WTC11 (cell line): ENCODE data around the gene MRPS11. TPM values are rescaled to one million over a fixed set of nuclear protein-coding genes. Genes with fewer than 3 reads are reported as not detected.

Experiments used
- ATAC-seq: fragments of 200-7000 bp; cut with Tn5 transposase; 2 replicates; pipeline ENCODE4 v1.10.0; 2021; ENCODE audit warnings: mild to moderate bottlenecking, moderate library complexity
- CTCF ChIA-PET: fragments of 300-600 bp; sonication (Branson Sonifier 250); formaldehyde crosslinking; loops from one replicate; lab custom pipeline; 2021; ENCODE audit warnings: antibody characterized with exemption; lab: Charles Lee
- POLR2A ChIA-PET: fragments of 350-600 bp; sonication (Branson Sonifier 250); formaldehyde crosslinking; loops from one replicate; lab custom pipeline; 2021; ENCODE audit warnings: antibody characterized with exemption; lab: Charles Lee
- DNase-seq: peaks from one replicate; pipeline ENCODE4 v3.0.0; 2021; ENCODE audit warnings: low spot score
- H3K27ac Mint-ChIP-seq: 2 replicates; pipeline ENCODE4 v1.8.0; 2021; ENCODE audit warnings: mixed read lengths
- H3K27me3 Mint-ChIP-seq: 2 replicates; pipeline ENCODE4 v1.8.0; 2021; ENCODE audit warnings: low read depth, mild to moderate bottlenecking, moderate library complexity, mixed read lengths
- H3K36me3 Mint-ChIP-seq: 2 replicates; pipeline ENCODE4 v1.8.0; 2021; ENCODE audit warnings: mixed read lengths
- H3K4me1 Mint-ChIP-seq: 2 replicates; pipeline ENCODE4 v1.8.0; 2022; ENCODE audit warnings: mixed read lengths
- H3K4me3 Mint-ChIP-seq: 2 replicates; pipeline ENCODE4 v1.8.0; 2021; ENCODE audit warnings: mild to moderate bottlenecking, moderate library complexity, mixed read lengths
- H3K9me3 Mint-ChIP-seq: 2 replicates; pipeline ENCODE4 v1.8.0; 2021; ENCODE audit warnings: mixed read lengths
- ARID4B ChIP-seq: sonication (generic); formaldehyde crosslinking; IDR thresholded peaks from 2 replicates; pipeline ENCODE4 v1.8.0; 2023; ENCODE audit warnings: missing genetic modification reagents, mild to moderate bottlenecking, borderline replicate concordance
- E2F1 ChIP-seq: sonication (generic); formaldehyde crosslinking; IDR thresholded peaks from 2 replicates; pipeline ENCODE4 v1.8.0; 2022; ENCODE audit warnings: mild to moderate bottlenecking, missing genetic modification reagents
- EMX1 ChIP-seq: fragments of 250-450 bp; sonication (Bioruptor Pico); IDR thresholded peaks from 2 replicates; pipeline ENCODE4 v1.8.0; 2021; ENCODE audit warnings: mild to moderate bottlenecking
- HMGA2 ChIP-seq: fragments of 250-450 bp; sonication (Bioruptor Pico); IDR thresholded peaks from 2 replicates; pipeline ENCODE4 v1.4.0; 2021; ENCODE audit warnings: mild to moderate bottlenecking, moderate library complexity
- JAZF1 ChIP-seq: fragments of 250-450 bp; sonication (Bioruptor Pico); IDR thresholded peaks from 2 replicates; pipeline ENCODE4 v1.9.0; 2021; ENCODE audit warnings: moderate library complexity, mild to moderate bottlenecking, inconsistent platforms
- JUN ChIP-seq: sonication (generic); formaldehyde crosslinking; IDR thresholded peaks from 2 replicates; pipeline ENCODE4 v1.8.0; 2023; ENCODE audit warnings: mild to moderate bottlenecking, missing genetic modification reagents
- MXD4 ChIP-seq: fragments of 250-450 bp; sonication (Bioruptor Pico); IDR thresholded peaks from 2 replicates; pipeline ENCODE4 v1.8.0; 2021; ENCODE audit warnings: mild to moderate bottlenecking, moderate library complexity, borderline replicate concordance
- NFATC4 ChIP-seq: fragments of 250-450 bp; sonication (Bioruptor Pico); IDR thresholded peaks from 2 replicates; pipeline ENCODE4 v1.9.0; 2021; ENCODE audit warnings: mild to moderate bottlenecking
- NR2C2 ChIP-seq: sonication (generic); formaldehyde crosslinking; IDR thresholded peaks from 2 replicates; pipeline ENCODE4 v1.8.0; 2022; ENCODE audit warnings: mild to moderate bottlenecking, missing genetic modification reagents
- NR3C1 ChIP-seq: sonication (generic); formaldehyde crosslinking; conservative IDR thresholded peaks from 2 replicates; pipeline ENCODE4 v1.8.1; 2023; ENCODE audit warnings: low read depth, mild to moderate bottlenecking, missing genetic modification reagents
- PRRX2 ChIP-seq: fragments of 250-450 bp; sonication (Bioruptor Pico); IDR thresholded peaks from 2 replicates; pipeline ENCODE4 v1.8.0; 2021; ENCODE audit warnings: mild to moderate bottlenecking
- SOX15 ChIP-seq: fragments of 250-450 bp; sonication (Bioruptor Pico); IDR thresholded peaks from 2 replicates; pipeline ENCODE4 v1.9.0; 2021; ENCODE audit warnings: mild to moderate bottlenecking
- ZNF423 ChIP-seq: fragments of 250-450 bp; sonication (Bioruptor Pico); IDR thresholded peaks from 2 replicates; pipeline ENCODE4 v2.1.2; 2022; ENCODE audit warnings: mild to moderate bottlenecking, moderate library complexity
- total RNA-seq: library from RNA; stranded (reverse); gene quantifications from 3 replicates; pipeline ENCODE4 v1.2.3, GENCODE V29; 2021
- TF ChIP-seq, protein P1 (sequence below): sonication (generic); formaldehyde crosslinking; IDR thresholded peaks from 2 replicates; pipeline ENCODE4 v1.8.1; 2023; ENCODE audit warnings: mild to moderate bottlenecking, missing genetic modification reagents, moderate library complexity
- TF ChIP-seq, protein P2 (sequence below): sonication (generic); formaldehyde crosslinking; IDR thresholded peaks from 2 replicates; pipeline ENCODE4 v1.8.1; 2023; ENCODE audit warnings: mild to moderate bottlenecking, moderate library complexity, missing genetic modification reagents
- TF ChIP-seq, protein P3 (sequence below): sonication (generic); formaldehyde crosslinking; IDR thresholded peaks from 2 replicates; pipeline ENCODE4 v1.8.1; 2023; ENCODE audit warnings: mild to moderate bottlenecking, missing genetic modification reagents
- TF ChIP-seq, protein P4 (sequence below): fragments of 250-450 bp; sonication (Bioruptor Pico); IDR thresholded peaks from 2 replicates; pipeline ENCODE4 v1.9.0; 2021; ENCODE audit warnings: mild to moderate bottlenecking, borderline replicate concordance

Gene MRPS11
- total RNA-seq, 1 experiment from 2014 or later, result 49.1 TPM

DNA sequence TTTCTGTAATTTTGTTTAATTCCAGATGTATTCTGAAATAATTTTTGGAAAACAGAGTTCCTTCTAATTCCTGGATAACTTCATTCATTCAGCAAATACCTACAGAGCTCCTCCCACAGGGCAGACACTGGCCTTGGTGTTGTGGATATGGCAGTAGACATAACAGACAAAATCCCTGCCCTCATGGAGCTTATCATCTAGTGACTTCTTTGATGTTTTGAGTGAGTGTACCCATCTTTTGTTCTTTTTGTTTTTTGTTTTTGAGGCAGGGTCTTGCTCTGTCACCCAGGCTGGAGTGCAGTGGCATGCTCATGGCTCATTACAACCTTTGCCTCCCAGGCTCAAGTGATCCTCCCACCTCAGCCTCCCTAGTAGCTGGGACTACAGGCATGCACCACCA, 57.9 kb downstream of the MRPS11 start (continued):
- TF ChIP-seq, protein P1, sequence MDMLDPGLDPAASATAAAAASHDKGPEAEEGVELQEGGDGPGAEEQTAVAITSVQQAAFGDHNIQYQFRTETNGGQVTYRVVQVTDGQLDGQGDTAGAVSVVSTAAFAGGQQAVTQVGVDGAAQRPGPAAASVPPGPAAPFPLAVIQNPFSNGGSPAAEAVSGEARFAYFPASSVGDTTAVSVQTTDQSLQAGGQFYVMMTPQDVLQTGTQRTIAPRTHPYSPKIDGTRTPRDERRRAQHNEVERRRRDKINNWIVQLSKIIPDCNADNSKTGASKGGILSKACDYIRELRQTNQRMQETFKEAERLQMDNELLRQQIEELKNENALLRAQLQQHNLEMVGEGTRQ (CRISPR knock-in tag), result no peak

DNA sequence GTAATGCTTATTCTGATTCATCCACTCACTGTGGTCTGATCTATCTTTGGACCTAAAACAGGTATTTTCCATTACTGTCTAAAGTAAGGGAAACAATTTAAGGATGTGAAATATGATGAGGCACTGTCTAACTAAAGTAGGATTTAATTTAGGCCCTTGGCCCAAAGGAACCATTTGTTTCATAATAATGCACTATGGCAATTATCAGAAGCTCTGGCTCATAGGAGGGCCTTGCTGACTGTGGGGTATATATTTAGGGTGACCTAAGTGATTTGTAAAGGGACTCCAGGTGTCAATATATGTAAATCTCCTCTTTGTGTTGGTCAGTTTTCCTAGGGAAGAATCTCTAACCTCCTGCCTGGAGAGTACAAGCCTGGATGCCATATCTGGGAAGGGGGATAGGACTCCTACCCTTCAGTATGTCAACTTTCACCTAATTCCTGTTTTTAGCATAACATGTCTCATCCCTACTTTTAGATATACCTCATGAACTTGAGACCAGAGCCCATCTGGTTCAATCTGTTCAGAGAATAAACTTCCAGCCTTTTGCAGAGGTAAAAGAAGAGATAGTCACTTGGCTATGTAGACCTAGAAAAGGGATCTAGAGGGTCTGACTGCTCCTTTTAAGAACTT, 58.9 kb downstream of the MRPS11 start:
- Mint-ChIP-seq H3K4me1 (no peaks in the 10 kb centered on the region), H3K9me3 (peaks cover 18% of the 10 kb centered on the region; the same call in 1 of the 2 replicates)
- DNase-seq, result no peak
- CTCF ChIA-PET, result interaction anchor here (0.7 kb wide), 1 partner anchor 55 kb away, joined by 3 read pairs; no protein-coding TSS in a partner anchor
- TF ChIP-seq ZNF423 (CRISPR knock-in tag) (no peak), EMX1 (CRISPR knock-in tag) (no peak), JUN (CRISPR knock-in tag) (no peak), E2F1 (CRISPR knock-in tag) (no peak), HMGA2 (CRISPR knock-in tag) (no peak)
- TF ChIP-seq, protein P2, sequence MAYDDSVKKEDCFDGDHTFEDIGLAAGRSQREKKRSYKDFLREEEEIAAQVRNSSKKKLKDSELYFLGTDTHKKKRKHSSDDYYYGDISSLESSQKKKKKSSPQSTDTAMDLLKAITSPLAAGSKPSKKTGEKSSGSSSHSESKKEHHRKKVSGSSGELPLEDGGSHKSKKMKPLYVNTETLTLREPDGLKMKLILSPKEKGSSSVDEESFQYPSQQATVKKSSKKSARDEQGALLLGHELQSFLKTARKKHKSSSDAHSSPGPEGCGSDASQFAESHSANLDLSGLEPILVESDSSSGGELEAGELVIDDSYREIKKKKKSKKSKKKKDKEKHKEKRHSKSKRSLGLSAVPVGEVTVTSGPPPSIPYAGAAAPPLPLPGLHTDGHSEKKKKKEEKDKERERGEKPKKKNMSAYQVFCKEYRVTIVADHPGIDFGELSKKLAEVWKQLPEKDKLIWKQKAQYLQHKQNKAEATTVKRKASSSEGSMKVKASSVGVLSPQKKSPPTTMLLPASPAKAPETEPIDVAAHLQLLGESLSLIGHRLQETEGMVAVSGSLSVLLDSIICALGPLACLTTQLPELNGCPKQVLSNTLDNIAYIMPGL, result no peak
- TF ChIP-seq, all 79 proteins: peak for 0
- ATAC-seq, result no peak
- no peak overlapping the region for H3K4me3 Mint-ChIP-seq
- H3K27ac Mint-ChIP-seq, result no peak overlapping the region
- H3K27me3 Mint-ChIP-seq, result no peaks in the 10 kb centered on the region; the same call in 1 of the 2 replicates
- H3K36me3 Mint-ChIP-seq, result peaks cover 58% of the 10 kb centered on the region
- POLR2A ChIA-PET, result no interaction called here

- H3K27me3 Mint-ChIP-seq, result no peaks in the 10 kb centered on the region
- ATAC-seq, result no peak
- no peak for DNase-seq
- H3K4me3 Mint-ChIP-seq, result no peak overlapping the region
- H3K9me3 Mint-ChIP-seq, result peaks cover 17% of the 10 kb centered on the region
- no peaks in the 10 kb centered on the region for H3K4me1 Mint-ChIP-seq
- H3K27ac Mint-ChIP-seq, result no peak overlapping the region
- ChIA-PET CTCF (interaction anchor here (0.7 kb wide), 1 partner anchor 86 kb away, joined by 3 read pairs; no protein-coding TSS in a partner anchor), POLR2A (no interaction called here)
- peaks cover 46% of the 10 kb centered on the region for H3K36me3 Mint-ChIP-seq
- no peak for TF ChIP-seq ARID4B (CRISPR knock-in tag)
- TF ChIP-seq NFATC4 (CRISPR knock-in tag), result no peak
- TF ChIP-seq, protein P3, sequence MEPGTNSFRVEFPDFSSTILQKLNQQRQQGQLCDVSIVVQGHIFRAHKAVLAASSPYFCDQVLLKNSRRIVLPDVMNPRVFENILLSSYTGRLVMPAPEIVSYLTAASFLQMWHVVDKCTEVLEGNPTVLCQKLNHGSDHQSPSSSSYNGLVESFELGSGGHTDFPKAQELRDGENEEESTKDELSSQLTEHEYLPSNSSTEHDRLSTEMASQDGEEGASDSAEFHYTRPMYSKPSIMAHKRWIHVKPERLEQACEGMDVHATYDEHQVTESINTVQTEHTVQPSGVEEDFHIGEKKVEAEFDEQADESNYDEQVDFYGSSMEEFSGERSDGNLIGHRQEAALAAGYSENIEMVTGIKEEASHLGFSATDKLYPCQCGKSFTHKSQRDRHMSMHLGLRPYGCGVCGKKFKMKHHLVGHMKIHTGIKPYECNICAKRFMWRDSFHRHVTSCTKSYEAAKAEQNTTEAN, result no peak
- TF ChIP-seq ZNF423 (CRISPR knock-in tag), result no peak
- no peak for TF ChIP-seq MXD4
- TF ChIP-seq NR2C2 (CRISPR knock-in tag), result no peak
- TF ChIP-seq, protein P4, sequence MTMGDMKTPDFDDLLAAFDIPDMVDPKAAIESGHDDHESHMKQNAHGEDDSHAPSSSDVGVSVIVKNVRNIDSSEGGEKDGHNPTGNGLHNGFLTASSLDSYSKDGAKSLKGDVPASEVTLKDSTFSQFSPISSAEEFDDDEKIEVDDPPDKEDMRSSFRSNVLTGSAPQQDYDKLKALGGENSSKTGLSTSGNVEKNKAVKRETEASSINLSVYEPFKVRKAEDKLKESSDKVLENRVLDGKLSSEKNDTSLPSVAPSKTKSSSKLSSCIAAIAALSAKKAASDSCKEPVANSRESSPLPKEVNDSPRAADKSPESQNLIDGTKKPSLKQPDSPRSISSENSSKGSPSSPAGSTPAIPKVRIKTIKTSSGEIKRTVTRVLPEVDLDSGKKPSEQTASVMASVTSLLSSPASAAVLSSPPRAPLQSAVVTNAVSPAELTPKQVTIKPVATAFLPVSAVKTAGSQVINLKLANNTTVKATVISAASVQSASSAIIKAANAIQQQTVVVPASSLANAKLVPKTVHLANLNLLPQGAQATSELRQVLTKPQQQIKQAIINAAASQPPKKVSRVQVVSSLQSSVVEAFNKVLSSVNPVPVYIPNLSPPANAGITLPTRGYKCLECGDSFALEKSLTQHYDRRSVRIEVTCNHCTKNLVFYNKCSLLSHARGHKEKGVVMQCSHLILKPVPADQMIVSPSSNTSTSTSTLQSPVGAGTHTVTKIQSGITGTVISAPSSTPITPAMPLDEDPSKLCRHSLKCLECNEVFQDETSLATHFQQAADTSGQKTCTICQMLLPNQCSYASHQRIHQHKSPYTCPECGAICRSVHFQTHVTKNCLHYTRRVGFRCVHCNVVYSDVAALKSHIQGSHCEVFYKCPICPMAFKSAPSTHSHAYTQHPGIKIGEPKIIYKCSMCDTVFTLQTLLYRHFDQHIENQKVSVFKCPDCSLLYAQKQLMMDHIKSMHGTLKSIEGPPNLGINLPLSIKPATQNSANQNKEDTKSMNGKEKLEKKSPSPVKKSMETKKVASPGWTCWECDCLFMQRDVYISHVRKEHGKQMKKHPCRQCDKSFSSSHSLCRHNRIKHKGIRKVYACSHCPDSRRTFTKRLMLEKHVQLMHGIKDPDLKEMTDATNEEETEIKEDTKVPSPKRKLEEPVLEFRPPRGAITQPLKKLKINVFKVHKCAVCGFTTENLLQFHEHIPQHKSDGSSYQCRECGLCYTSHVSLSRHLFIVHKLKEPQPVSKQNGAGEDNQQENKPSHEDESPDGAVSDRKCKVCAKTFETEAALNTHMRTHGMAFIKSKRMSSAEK (CRISPR knock-in tag), result no peak
- TF ChIP-seq JAZF1 (CRISPR knock-in tag), result no peak
- TF ChIP-seq NR3C1, result no peak
- no peak for TF ChIP-seq PRRX2
- no peak for TF ChIP-seq SOX15 (CRISPR knock-in tag)
Measured at GRCh38 chr15:88529021-88529630, 61.6 kb downstream of the MRPS11 start.
